Activated CD4-positive, alpha-beta T cell treated with anti-CD3 and anti-CD28 coated beads for 4 hours (primary cell): ENCODE results near the gene KCNIP3.
"Not testable (repeated sequence)": the region's sequence is repeated elsewhere in the genome, so short reads cannot be mapped to it uniquely, and the experiment has no call there.

ENCODE experiments used
- DNase-seq, 2 donors: peaks; one replicate each; pipeline ENCODE4 v3.0.0-alpha.2; 2020

The KCNIP3 gene

GRCh38 chr2:95374451-95374920 lies 77.3 kb downstream of the KCNIP3 start:
- no peak for DNase-seq

- no peak for DNase-seq
Measured at GRCh38 chr2:95374921-95375471, 77.8 kb downstream of the KCNIP3 start.

- no peak for DNase-seq
Measured at GRCh38 chr2:95375532-95376150, 78.5 kb downstream of the KCNIP3 start.

GRCh38 chr2:95376311-95377215 lies 79.4 kb downstream of the KCNIP3 start:
- DNase-seq = no peak

GRCh38 chr2:95377216-95378123 lies 80.3 kb downstream of the KCNIP3 start:
- no peak for DNase-seq

GRCh38 chr2:95378281-95378680 lies 81.1 kb downstream of the KCNIP3 start:
- DNase-seq = not testable (repeated sequence)

GRCh38 chr2:95379371-95379831 lies 82.3 kb downstream of the KCNIP3 start:
- no peak for DNase-seq

GRCh38 chr2:95380280-95380679 lies 83.1 kb downstream of the KCNIP3 start:
- no peak for DNase-seq

GRCh38 chr2:95380731-95381130 lies 83.6 kb downstream of the KCNIP3 start:
- DNase-seq = no peak

GRCh38 chr2:95381212-95382191 lies 84.4 kb downstream of the KCNIP3 start:
- DNase-seq = no peak

- no peak for DNase-seq
Measured at GRCh38 chr2:95382192-95382591, 85.0 kb downstream of the KCNIP3 start.

- DNase-seq = no peak
Measured at GRCh38 chr2:95382686-95383634, 85.8 kb downstream of the KCNIP3 start.

GRCh38 chr2:95383635-95384027 lies 86.5 kb downstream of the KCNIP3 start:
- DNase-seq = no peak

- no peak for DNase-seq
Measured at GRCh38 chr2:95384854-95385569, 87.9 kb downstream of the KCNIP3 start.

- DNase-seq = no peak
Measured at GRCh38 chr2:95385570-95385984, 88.4 kb downstream of the KCNIP3 start.

GRCh38 chr2:95386031-95386430 lies 88.9 kb downstream of the KCNIP3 start:
- DNase-seq = no peak

- no peak for DNase-seq
Measured at GRCh38 chr2:95387358-95387757, 90.2 kb downstream of the KCNIP3 start.

- DNase-seq = no peak
Measured at GRCh38 chr2:95388091-95388692, 91.0 kb downstream of the KCNIP3 start.

GRCh38 chr2:95388856-95389244 lies 91.7 kb downstream of the KCNIP3 start:
- DNase-seq = no peak
